Bronchial epithelial cell (primary cell): ENCODE results near the gene DNAJB5. TPM values are rescaled to one million over a fixed set of nuclear protein-coding genes. Genes with fewer than 3 reads are reported as not detected.

ENCODE experiments used
- DNase-seq: peaks from one replicate; pipeline ENCODE4 v3.0.0-alpha.2; 2010; ENCODE audit warnings: low read depth
- FAIRE-seq: peaks from 2 replicates; lab custom pipeline; 2011; peaks lifted over from hg19 to GRCh38; lab: Jason Lieb, UNC
- H3K27me3 ChIP-seq: 2 replicates; pipeline ENCODE4 v1.5.1; 2011; ENCODE audit warnings: low read length; ENCODE audit not compliant: control insufficient read depth, insufficient read depth
- H3K36me3 ChIP-seq: 2 replicates; pipeline ENCODE4 v1.5.1; 2011; ENCODE audit warnings: low read length; ENCODE audit not compliant: control insufficient read depth, insufficient read depth
- H3K4me3 ChIP-seq: 2 replicates; pipeline ENCODE4 v1.5.1; 2011; ENCODE audit warnings: mild to moderate bottlenecking, low read depth, low read length, control low read depth
- CTCF ChIP-seq: IDR thresholded peaks from 2 replicates; pipeline ENCODE4 v1.5.1; 2011; ENCODE audit warnings: mild to moderate bottlenecking, moderate library complexity, low read length, control low read depth, inconsistent platforms; ENCODE audit not compliant: insufficient read depth, severe bottlenecking
- total RNA-seq: library from RNA; depleted of rRNA; stranded (reverse); fragments of >200 nt; gene quantifications from 2 replicates; pipeline ENCODE4 v1.2.1, GENCODE V29; 2014

DNAJB5 gene
- total RNA-seq, 1 donor from 2014 or later = 8.2 TPM

GRCh38 chr9:34957492-34958410, 31.8 kb upstream of the DNAJB5 start, which contains the start of gene PHF24:
PHF24 (plus strand) TSS chr9:34958285; CDS start chr9:34971299, 13,014 bp downstream.
- FAIRE-seq (no peak), DNase-seq (no peak)
- TF ChIP-seq CTCF = peak; percentile 7
- Histone ChIP-seq H3K4me3 (peak within 1 kb of the TSS; percentile 22), H3K27me3 (peaks cover 18% of the 10 kb centered on the region), H3K36me3 (no peaks in the 10 kb centered on the region)

GRCh38 chr9:34958411-34958982, 31.0 kb upstream of the DNAJB5 start:
- no peaks in the 10 kb centered on the region for H3K36me3 ChIP-seq
- peak overlapping the region; percentile 13 for H3K4me3 ChIP-seq
- peaks cover 18% of the 10 kb centered on the region for H3K27me3 ChIP-seq
- TF ChIP-seq CTCF = no peak
- no peak for FAIRE-seq
- DNase-seq = no peak

- DNase-seq (no peak), FAIRE-seq (no peak)
- peaks cover 16% of the 10 kb centered on the region for H3K27me3 ChIP-seq
- H3K36me3 ChIP-seq = no peaks in the 10 kb centered on the region
- no peak for TF ChIP-seq CTCF
- no peak overlapping the region for H3K4me3 ChIP-seq
These were observed 30.1 kb upstream of the DNAJB5 start for GRCh38 chr9:34959461-34959860.

GRCh38 chr9:34961574-34962490, 27.7 kb upstream of the DNAJB5 start:
- FAIRE-seq (no peak), DNase-seq (peak; percentile 91)
- Histone ChIP-seq H3K4me3 (no peak overlapping the region), H3K27me3 (peaks cover 17% of the 10 kb centered on the region), H3K36me3 (no peaks in the 10 kb centered on the region)
- TF ChIP-seq CTCF = no peak

- FAIRE-seq (no peak), DNase-seq (no peak)
- TF ChIP-seq CTCF = no peak
- Histone ChIP-seq H3K4me3 (no peak overlapping the region), H3K36me3 (no peaks in the 10 kb centered on the region), H3K27me3 (peaks cover 15% of the 10 kb centered on the region)
These were observed 27.0 kb upstream of the DNAJB5 start for GRCh38 chr9:34962546-34962945.
